Activated T-cell treated with anti-CD3 and anti-CD28 coated beads for 24 hours (primary cell): Measurements from ENCODE around the gene TICRR.
"Not testable (repeated sequence)": the region's sequence is repeated elsewhere in the genome, so short reads cannot be mapped to it uniquely, and the experiment has no call there.

Experiments used
- DNase-seq: peaks from one replicate; pipeline ENCODE4 v3.0.0-alpha.2; 2020; ENCODE audit warnings: low read depth

Gene TICRR

DNA sequence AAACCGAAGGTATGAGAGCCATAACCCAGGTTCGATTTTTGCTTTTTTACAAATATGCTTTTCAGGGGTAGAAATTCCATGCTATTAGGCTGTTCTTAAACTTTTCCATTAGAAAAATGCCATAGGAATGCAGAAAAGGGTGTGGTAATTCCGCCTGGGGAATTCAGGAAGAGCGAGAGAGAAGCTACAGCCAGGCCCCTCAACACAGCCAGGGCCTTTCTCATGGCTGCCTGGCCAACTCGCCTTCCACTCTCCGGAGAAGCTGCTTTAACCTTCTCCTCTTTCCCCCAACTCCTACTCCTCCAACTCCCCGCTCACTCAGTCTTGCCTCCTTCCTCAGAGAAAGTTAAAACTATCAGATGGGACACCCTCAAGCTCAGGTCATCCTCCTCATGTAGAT is 9.1 kb upstream of the TICRR start:
- DNase-seq: no peak

DNA sequence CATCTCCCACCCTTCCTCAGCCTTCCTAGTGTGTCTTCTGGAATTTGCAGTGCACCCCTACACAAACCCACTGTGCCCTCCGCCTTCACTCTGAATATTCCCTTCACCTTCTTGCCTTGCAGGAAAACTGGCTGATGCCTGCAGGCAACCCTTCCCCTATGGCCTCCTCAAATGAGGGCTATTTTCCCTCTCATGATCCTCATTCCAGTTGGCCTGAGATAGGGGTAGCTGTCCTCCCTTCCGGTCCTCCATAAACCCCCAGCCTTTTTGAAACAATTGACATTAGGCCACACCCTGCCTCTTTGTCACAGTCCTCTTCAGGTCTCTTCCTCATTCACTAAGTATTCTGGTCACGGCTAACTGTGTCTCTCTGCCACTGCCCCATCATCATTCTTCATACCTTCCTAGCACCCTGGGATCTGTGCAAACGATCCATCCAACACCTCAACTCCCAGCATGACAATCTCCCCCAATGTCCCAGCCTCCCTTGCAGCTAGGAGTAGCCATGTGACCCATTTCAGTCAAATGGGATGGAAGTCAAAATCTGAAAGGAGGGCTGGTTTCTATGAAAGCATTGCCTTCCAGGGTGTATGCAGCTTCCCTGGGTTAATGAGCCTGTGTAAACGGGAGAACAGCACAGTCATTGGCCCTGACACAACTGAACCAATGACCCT is 8.5 kb upstream of the TICRR start:
- no peak for DNase-seq

DNA sequence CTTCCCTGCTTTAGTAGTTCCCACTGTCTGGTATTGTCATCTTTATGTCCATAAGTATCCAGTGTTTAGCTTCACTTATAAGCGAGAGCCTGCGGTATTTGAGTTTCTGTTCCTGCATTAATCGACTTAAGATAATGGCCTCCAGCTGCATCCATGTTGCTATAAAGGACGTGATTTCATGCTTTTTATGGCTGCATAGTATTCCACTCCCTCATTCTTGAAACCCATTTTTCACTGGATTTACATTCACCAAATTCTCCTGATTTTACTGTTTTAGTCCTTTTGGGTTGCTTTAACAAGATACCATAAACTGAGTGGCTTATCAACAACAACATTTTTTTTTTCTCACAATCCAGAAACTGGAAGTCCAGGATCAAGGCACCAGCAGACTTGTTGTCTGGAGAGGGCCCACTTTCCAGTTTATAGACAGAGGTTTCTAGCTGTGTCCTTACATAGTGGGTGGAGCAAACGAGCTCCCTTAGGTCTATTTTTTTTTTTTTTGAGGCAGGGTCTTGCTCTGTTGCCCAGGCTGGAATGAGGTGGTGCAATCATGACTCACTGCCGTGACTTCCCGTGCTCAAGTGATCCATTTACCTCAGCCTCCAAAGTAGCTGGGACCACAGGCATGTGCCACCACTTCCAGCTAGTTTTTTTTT is 6.1 kb upstream of the TICRR start:
- no peak for DNase-seq

DNA sequence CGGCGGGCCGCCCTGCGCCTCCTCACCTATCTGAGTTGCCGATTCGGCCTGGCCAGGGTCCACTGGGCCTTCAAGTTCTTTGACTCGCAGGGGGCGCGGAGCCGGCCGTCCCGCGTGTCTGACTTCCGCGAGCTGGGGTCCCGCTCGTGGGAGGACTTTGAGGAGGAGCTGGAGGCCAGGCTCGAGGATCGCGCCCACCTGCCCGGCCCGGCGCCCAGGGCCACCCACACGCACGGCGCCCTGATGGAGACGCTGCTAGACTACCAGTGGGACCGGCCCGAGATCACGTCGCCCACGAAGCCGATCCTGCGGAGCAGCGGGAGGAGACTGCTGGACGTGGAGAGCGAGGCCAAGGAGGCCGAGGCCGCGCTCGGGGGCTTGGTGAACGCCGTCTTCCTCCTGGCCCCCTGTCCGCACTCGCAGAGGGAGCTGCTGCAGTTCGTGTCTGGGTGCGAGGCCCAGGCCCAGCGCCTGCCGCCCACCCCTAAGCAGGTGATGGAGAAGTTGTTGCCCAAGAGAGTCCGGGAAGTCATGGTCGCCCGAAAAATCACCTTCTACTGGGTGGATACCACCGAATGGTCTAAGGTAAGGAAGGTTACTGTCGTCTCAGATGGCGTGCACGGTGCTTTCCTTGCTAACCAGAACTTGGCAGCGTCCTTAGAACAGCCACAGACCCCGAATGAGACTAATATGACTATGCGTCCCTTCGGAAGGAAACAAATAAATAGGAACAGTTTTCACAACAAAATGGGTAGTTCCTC is 567 bp downstream of the TICRR start:
- peak; percentile 2 for DNase-seq

DNA sequence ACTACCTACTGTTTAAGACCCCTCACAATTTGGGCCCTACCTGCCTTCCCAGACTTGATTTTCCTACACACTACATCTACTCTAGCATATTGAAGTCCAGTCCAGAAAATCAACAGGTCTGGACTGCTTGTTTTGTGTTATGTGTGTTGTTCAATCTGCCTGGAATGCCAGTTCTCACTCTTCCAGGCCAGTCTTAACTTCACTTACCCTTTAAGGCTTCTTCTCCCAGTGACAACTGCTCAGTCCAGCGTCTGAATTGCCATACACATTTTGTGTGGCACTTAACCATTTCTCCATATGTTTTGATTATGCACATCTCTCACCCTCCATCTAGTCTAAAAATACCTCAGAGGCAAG is 1.1 kb downstream of the TICRR start:
- no peak for DNase-seq

DNA sequence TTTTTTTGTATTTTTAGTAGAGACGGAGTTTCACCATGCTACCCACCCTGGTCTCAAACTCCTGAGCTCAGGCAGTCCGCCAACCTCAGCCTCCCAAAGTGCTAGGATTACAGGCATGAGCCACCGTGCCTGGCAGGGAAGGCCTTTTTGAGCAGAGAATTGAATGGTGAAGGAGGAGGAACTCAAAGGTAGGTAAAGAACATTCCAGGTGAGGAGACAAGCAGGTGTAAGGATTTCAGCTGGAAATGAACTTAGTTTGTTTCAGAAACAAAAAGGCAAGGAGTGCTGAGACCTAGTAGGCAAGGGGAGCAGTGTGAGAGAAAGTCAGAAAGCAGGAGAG is 2.5 kb downstream of the TICRR start:
- DNase-seq: no peak

DNA sequence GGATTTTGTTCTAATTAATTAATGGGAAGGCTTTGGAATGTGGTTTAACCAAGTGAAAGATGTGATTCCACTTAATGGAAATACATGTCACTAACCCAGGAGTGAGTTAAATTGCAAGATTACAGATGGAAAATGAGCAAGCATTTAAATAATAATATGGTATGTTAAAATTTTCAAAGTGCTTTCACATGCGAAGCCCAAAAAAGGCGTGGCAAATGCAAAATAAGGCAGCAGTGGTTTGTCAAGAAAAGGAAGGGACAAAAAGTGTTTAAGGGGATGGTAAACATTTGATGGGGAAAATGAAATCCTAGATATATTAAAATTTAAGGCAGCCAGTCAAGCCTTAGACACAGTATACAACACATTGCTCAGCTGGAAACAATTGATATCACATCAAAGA is 2.9 kb downstream of the TICRR start:
- DNase-seq: no peak

DNA sequence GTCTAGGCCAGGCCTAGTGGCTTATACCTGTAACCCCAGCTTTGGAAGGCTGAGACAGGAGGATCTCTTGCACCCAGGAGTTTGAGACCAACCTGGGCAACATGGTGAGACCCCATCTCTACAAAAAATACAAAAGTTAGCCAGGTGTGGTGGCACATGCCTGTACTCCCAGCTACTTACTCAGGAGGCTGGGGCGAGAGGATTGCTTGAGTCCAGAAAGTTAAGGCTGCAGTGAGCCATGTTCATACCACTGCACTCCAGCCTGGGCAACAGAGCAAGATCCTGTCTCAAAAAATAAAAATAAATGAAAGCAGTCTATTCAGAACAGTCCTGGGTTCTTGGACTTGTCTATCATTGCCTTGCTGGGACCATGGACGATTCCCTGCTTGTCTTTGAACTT is 5.5 kb downstream of the TICRR start:
- not testable (repeated sequence) for DNase-seq

DNA sequence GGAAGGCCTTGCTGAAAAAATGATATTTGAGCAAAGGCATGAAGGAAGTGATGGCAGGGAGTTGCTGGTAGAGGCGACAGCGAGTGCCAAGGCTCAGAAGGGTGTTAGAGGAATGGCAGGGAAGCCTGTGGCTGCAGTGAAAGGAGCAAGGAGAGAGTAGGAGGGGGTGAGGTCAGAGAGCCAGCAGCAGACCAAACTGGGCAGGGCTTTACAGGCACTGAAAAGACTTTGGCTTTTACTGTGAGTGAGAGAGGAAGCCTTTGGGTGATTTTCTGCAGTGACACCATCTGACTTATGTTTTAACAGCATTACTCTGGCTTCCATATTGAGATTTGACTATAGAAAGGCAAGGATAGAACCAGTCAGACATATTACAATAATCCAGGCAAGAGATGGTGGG is 11.4 kb downstream of the TICRR start:
- no peak for DNase-seq

DNA sequence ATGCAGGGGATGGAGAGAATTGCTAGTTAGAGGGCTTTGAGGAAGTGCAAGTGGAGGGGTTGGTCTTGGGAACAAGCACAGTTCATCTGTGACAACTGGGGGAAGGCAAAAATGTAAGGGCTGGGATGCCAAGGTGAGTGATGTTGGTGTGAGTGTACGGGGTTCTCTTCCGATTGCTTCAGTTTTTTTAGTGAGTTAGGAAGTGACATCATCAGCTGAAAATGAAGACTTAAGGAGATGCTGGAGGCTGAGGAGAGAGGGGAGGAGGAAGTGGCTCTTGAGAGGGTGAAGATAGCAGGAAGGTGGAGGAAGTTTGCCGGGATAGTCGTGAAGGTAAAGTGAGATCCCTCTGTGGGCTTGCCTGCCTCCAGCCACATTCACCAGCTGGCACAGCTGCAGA is 12.7 kb downstream of the TICRR start:
- DNase-seq: no peak

DNA sequence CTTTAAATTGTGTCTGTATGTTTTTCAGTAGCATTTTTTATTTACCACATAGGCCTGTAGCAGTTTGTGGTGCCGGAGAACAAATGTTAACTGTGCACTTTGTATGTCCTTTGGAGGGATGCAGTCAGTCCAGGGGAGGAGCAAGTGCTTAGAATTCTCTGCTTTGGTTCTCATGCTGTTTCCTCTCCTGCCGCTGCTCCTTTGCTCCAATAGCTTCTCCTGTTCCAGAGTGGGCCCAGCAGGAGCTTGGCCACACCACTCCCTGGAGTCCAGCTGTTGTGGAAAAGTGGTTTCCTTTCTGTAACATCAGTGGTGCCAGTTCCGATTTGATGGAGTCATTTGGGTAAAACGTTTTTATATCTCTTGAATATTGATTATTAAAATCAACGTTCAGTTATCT is 16.6 kb downstream of the TICRR start:
- DNase-seq: no peak

DNA sequence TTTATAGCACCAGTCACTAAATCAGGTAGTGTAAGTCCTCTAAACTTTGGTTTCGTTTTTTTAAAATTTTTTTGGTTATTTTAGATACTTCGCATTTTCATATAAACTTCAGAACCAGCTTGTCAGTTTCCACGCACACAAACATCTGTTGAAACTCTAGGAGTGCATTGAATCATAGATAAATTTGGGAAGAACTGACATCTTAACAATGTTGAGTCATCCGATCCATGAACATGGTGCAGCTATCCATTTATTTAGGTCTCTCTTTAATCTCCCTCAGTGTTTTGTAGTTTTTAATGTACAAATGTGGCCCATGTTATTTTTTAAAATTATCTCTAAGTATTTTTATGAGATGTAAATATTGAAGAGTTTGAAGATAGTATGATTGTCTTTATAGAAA is 17.7 kb downstream of the TICRR start:
- no peak for DNase-seq

DNA sequence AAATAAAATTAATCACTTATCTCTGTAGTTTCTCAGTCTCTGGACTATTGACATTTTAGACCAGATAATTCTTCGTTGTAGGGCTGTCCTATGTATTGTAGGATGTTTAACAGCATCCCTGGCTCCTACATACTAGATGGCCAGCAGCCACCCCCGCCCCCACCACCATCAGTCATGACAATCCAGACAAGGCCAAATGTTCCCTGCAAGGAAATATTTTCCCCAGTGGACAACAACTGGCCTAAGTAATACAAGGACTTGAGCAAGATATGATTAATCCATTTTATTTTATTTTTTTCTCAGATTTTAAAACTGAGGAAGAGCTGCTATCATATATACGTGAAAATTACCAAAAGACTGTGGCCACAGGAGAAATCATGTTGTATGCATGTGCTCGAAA is 23.8 kb downstream of the TICRR start:
- DNase-seq: no peak

DNA sequence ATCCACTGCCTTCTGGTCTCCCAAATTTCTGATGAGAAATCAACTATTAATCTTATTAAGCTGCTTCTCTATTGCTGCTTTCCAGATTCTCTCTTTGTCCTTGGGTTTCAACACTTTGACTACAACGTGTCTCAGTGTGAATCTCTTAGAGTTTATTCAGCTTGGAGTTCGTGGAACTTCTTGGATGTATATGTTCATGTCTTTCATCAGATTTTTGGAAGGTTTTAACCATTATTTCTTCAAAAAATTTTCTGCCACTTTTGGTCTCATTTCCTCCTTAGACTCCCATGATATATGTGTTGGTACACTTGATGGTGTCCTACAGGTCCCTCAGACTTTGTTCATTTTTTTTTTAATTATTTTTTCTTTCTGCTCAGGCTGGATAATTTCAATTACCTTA is 36.0 kb downstream of the TICRR start:
- DNase-seq: no peak

DNA sequence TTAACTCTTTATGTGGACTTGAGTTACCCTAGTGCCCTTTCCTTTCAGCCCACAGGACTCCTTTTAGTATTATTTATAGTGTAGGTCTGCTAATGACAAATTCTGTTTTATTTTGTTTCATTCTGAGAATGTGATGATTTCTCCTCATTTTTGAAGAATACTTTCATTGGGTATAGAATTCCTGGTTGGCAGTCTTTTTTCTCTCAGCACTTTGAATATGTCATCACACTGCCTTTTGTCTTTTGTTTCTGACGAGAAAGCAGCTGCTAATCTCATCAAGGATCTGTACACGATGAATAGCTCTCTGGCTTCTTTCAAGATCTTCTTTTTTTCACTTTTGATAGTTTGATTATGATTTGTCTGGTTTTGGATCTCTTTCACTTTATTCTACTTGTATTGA is 37.8 kb downstream of the TICRR start:
- DNase-seq: no peak

DNA sequence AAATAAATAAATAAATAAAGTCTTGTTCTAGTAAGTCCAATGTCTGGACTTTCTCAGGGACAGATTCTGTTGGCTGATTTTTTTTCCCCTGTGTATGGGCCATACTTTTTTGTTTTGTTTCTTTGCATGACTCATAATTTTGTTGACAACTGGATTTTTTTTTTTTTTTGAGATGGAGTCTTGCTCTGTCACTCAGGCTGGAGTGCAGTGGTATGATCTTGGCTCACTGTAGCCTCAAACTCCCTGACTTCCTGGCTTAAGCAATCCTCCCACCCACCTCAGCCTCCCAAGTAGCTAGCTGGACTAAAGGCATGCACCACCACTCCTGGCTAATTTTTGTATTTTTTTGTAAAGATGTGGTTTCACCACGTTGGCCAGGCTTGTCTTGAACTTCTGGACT is 38.9 kb downstream of the TICRR start:
- DNase-seq: no peak

DNA sequence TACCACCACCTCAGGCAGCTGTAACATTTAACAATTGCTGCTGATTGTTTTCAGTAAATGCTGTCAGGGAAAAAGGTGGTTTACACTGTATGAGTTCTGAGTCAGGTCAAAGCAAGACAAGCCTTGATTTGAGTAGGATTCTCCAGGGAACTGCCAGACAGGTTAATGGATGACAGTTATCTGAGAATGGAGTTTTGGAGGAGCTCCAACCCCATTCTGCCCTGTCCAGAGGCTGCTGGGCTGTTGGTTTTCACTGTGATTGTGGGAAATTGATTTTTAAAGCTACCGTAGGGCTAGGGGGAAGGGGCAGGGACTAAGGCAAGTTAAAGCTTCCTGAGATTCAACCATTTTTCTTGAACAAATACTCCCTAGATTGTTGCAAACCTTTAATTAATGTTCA is 39.9 kb downstream of the TICRR start:
- no peak for DNase-seq

DNA sequence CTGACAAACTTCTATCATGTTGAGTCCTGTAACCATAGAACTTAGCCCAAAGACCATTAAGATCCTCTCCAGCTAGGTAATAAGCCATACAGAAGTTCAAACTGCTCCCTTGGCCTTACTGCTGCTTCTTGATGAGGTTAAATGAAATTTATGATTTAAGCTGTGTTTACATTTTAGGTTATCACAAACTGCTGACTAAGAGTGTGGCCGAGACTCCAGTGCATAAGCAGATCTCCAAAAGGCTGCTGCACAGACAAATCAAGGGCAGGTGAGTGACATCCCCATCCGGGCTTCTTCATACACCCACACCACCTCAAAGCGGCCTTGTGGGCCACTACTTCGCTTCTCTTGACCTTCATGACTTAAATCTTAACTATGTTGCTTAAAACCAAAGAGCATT is 41.0 kb downstream of the TICRR start:
- DNase-seq: no peak

DNA sequence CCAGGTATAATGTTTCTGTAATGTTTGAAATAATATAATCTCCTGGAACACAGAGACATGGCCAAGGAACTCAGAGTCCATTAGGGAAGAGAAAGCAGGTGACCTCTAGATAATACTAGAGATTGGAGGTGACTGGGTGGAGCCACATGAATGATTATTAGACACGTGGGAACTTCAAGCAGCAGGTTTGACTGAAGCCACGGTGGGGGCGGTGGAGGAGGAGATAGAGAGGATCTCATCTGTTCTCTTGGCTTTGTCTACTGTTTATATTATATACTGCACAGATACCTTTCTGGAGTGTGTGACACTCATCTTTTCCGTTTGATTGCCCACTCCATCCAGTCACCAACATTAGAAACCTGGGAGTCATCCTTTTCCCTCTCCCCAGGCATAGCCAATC is 46.3 kb downstream of the TICRR start:
- no peak for DNase-seq

DNA sequence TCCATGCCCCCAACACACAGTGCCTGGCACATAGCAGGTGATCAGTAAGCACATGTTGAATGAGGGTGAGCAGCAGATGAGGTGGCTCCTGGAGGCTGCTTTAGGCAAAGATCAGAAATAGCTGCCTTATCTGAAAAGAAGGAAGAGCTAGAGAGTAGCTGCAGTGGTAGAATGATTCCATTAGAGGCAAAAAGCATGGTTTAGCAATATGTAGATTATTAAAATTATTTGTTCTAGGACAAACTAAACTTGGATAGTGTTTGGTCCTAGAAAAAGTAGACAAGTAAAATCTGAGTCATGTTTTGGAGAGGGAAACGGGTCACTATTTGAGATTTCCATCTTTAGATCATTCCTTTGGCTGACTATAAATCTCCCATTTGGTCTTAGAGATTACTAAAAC is 47.9 kb downstream of the TICRR start:
- no peak for DNase-seq

DNA sequence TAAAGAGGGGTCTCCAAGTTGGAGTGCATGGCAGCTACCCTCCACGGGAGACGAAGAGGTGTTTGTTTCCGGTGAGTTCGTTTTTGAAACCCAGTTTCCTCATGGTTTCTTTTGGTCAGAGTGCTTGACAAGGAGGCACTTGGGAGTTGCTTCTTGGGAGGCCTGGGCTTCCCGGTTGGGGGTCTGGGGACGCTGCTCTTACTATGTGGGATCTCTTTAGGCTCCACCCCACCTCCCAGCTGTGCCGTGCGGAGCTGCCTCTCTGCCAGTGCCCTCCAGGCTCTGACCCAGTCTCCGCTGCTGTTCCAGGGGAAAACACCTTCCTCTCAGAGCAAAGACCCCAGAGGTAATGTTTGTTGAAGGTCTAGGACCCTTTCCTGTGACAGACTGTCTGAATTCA is 50.4 kb downstream of the TICRR start:
- DNase-seq: no peak

DNA sequence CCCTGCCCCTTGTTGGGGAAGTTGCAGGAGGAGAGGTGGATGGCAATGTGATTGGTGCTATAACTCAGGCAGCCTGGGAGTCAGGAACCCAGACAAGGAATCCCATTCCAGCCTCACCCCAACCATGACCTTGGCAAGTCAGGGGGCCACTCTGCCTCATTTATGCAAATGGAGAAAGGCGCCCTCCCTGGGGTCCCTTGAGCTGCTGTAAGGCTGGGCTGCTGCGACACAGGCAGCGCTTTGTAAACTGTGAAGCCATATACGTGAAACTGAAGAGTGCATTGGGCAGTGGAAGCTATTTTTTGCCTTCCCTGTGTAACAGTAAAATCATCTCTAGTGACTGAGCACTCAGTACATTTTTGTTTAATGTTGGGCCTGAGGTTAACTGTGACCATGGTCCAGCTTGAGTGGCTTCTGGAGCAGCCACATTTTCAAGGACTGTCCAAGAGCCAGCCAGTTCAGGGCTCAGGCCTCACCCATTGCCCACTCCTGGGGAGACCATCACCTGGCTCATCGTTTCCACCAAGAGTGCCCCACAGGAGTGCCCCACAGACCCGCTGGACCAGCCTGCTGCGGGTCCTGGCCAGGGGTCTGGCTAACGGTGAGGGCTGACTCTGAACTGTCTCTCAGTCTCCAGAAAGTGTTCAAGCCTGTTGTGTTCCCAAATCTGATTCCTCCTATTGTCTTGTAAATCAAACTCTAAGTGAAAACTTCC is 52.1 kb downstream of the TICRR start:
- no peak for DNase-seq

DNA sequence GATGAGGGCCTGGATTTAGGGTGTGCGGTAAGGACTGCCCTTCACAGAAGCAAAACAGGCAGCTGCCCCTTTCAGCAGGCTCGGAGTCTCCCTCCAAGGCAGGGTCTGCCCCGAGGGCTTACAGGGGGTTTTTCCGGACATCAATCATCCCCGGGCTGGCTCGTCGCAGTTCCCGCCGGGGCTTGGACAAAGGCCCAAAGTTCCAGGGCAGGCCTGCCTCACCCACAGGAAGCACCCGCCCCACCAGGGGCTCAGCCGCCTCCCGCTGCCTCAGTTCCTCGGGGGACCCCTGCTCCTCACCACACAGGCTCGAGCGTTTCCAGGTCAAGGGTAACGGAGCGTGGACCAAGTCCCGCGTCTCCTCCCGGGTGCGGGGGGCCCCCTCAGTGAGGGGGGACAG is 53.0 kb downstream of the TICRR start:
- no peak for DNase-seq
